Parathyroid adenoma (tissue), 2 donors: ENCODE data around the gene GPALPP1.
"Not testable (repeated sequence)": the region's sequence is repeated elsewhere in the genome, so short reads cannot be mapped to it uniquely, and the experiment has no call there.

Experiments used
- H2AFZ ChIP-seq: fragments of 300-600 bp; sonication (generic); one replicate; pipeline ENCODE4 v1.7.0; 2017; ENCODE audit warnings: antibody characterized with exemption, mild to moderate bottlenecking
- H3K27ac ChIP-seq: fragments of 300-600 bp; sonication (generic); one replicate; pipeline ENCODE4 v1.7.0; 2017
- H3K27me3 ChIP-seq: fragments of 300-600 bp; sonication (generic); one replicate; pipeline ENCODE4 v1.7.0; 2017; ENCODE audit warnings: low read length; ENCODE audit not compliant: control insufficient read depth, insufficient read depth
- H3K36me3 ChIP-seq: fragments of 300-600 bp; sonication (generic); one replicate; pipeline ENCODE4 v1.7.0; 2017; ENCODE audit warnings: low read length; ENCODE audit not compliant: control insufficient read depth, insufficient read depth
- H3K4me1 ChIP-seq: fragments of 300-600 bp; sonication (generic); one replicate; pipeline ENCODE4 v1.7.0; 2017; ENCODE audit warnings: control low read depth
- H3K4me2 ChIP-seq: fragments of 300-600 bp; sonication (generic); one replicate; pipeline ENCODE4 v1.7.0; 2017; ENCODE audit warnings: low read length
- H3K4me3 ChIP-seq: fragments of 300-600 bp; sonication (generic); one replicate; pipeline ENCODE4 v1.7.0; 2017; ENCODE audit warnings: low read depth, low read length
- H3K79me2 ChIP-seq: fragments of 300-600 bp; sonication (generic); one replicate; pipeline ENCODE4 v1.7.0; 2017; ENCODE audit warnings: control low read depth
- H3K9ac ChIP-seq: fragments of 300-600 bp; sonication (generic); one replicate; pipeline ENCODE4 v1.7.0; 2017; ENCODE audit warnings: mild to moderate bottlenecking
- H3K9me3 ChIP-seq: fragments of 300-600 bp; sonication (generic); one replicate; pipeline ENCODE4 v1.7.0; 2017; ENCODE audit warnings: low read length; ENCODE audit not compliant: control insufficient read depth
- TF ChIP-seq, protein P1 (sequence below): fragments of 300-600 bp; sonication (generic); IDR thresholded peaks from one replicate; pipeline ENCODE4 v1.7.0; 2017; ENCODE audit warnings: antibody characterized with exemption, mild to moderate bottlenecking
- donor health status: primary hyperparathyroidism.

Gene GPALPP1

DNA sequence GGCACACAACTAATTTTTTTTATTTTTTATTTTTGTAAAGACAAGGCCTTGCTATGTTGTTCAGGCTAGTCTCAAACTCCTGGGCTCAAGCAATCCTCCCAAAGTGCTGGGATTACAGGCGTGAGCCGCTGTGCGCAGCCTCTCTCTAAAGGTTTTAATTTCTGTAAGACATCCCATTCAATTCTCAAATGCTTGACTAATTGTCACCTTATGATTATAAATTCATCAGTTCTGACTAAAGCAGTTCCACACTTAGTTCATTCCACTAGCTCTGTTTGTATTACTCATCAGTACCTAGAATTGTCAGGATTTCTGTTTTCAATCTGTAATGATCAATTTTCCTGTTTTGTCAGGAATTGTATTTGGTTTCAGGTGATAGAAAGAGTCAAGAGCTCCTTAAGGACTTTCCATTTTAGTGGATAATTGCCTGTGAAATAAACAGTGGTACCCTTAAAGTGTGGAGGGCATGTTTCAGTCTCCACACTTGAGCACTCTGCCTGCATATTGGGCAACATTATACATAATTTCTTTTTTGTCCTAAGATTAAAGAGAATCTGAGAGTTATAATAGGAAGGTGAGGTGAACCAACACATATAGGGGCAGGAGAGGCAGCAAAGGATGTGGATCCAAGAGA is 27.6 kb downstream of the GPALPP1 start:
- no peaks in the 10 kb centered on the region for H3K79me2 ChIP-seq
- H2AFZ ChIP-seq = no peak overlapping the region
- no peaks in the 10 kb centered on the region for H3K4me1 ChIP-seq
- TF ChIP-seq, protein P1, sequence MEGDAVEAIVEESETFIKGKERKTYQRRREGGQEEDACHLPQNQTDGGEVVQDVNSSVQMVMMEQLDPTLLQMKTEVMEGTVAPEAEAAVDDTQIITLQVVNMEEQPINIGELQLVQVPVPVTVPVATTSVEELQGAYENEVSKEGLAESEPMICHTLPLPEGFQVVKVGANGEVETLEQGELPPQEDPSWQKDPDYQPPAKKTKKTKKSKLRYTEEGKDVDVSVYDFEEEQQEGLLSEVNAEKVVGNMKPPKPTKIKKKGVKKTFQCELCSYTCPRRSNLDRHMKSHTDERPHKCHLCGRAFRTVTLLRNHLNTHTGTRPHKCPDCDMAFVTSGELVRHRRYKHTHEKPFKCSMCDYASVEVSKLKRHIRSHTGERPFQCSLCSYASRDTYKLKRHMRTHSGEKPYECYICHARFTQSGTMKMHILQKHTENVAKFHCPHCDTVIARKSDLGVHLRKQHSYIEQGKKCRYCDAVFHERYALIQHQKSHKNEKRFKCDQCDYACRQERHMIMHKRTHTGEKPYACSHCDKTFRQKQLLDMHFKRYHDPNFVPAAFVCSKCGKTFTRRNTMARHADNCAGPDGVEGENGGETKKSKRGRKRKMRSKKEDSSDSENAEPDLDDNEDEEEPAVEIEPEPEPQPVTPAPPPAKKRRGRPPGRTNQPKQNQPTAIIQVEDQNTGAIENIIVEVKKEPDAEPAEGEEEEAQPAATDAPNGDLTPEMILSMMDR = no peak
- H3K36me3 ChIP-seq = no peaks in the 10 kb centered on the region
- H3K4me2 ChIP-seq = no peak overlapping the region
- H3K9me3 ChIP-seq = no peaks in the 10 kb centered on the region
- H3K9ac ChIP-seq = no peak overlapping the region
- H3K27ac ChIP-seq = no peak overlapping the region
- no peak overlapping the region for H3K4me3 ChIP-seq
- H3K27me3 ChIP-seq = no peaks in the 10 kb centered on the region

GRCh38 chr13:45019981-45020380 is 30.6 kb downstream of the GPALPP1 start:
- not testable (repeated sequence) for H3K27ac ChIP-seq, H3K9ac ChIP-seq, H3K79me2 ChIP-seq, H3K4me2 ChIP-seq, H3K36me3 ChIP-seq, H3K27me3 ChIP-seq, H3K4me3 ChIP-seq, H3K9me3 ChIP-seq, H2AFZ ChIP-seq, H3K4me1 ChIP-seq

DNA sequence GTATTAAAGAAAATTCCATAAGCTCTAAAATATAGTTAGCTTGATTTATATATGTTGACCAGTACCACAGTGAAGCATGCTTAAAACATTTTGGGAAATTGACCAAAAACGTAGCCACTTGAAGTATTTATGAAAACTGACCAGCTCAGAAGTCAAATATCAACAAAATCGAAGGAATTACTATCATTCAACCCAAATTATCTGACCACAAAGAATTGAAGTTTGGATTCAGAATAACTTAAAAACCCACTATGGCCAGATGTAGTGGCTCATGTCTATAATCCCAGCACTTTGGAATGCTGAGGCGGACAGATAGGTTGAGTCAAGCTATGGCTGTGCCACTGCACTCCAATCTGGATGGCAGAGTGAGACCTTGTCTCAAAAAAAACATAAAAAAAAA is 31.9 kb downstream of the GPALPP1 start:
- H3K36me3 ChIP-seq = no peaks in the 10 kb centered on the region
- H3K27ac ChIP-seq = no peak overlapping the region
- H3K4me2 ChIP-seq = no peak overlapping the region
- H3K4me3 ChIP-seq = no peak overlapping the region
- H3K9ac ChIP-seq = no peak overlapping the region
- H2AFZ ChIP-seq = no peak overlapping the region
- H3K27me3 ChIP-seq = no peaks in the 10 kb centered on the region
- H3K4me1 ChIP-seq = no peaks in the 10 kb centered on the region
- H3K79me2 ChIP-seq = no peaks in the 10 kb centered on the region
- H3K9me3 ChIP-seq = no peaks in the 10 kb centered on the region
- TF ChIP-seq, protein P1 = no peak

- H3K36me3 ChIP-seq = no peaks in the 10 kb centered on the region
- TF ChIP-seq, protein P1 = no peak
These were observed 35.5 kb downstream of the GPALPP1 start for GRCh38 chr13:45024847-45025246.

GRCh38 chr13:45034342-45034741 is 45.0 kb downstream of the GPALPP1 start:
- TF ChIP-seq, protein P1 = no peak

More at GRCh38 chr13:45024847-45025246, 35.5 kb downstream of the GPALPP1 start:
- H3K4me3 ChIP-seq = no peak overlapping the region
- no peak overlapping the region for H2AFZ ChIP-seq
- no peak overlapping the region for H3K4me2 ChIP-seq
- H3K9me3 ChIP-seq = no peaks in the 10 kb centered on the region
- no peaks in the 10 kb centered on the region for H3K27me3 ChIP-seq
- no peak overlapping the region for H3K9ac ChIP-seq
- H3K79me2 ChIP-seq = no peaks in the 10 kb centered on the region
- H3K27ac ChIP-seq = no peak overlapping the region
- H3K4me1 ChIP-seq = no peaks in the 10 kb centered on the region

More at GRCh38 chr13:45034342-45034741, 45.0 kb downstream of the GPALPP1 start:
- H3K9me3 ChIP-seq = no peaks in the 10 kb centered on the region
- no peak overlapping the region for H2AFZ ChIP-seq
- no peak overlapping the region for H3K9ac ChIP-seq
- H3K4me1 ChIP-seq = no peaks in the 10 kb centered on the region
- no peaks in the 10 kb centered on the region for H3K27me3 ChIP-seq
- no peak overlapping the region for H3K4me2 ChIP-seq
- H3K4me3 ChIP-seq = no peak overlapping the region
- no peaks in the 10 kb centered on the region for H3K79me2 ChIP-seq
- H3K27ac ChIP-seq = no peak overlapping the region
- no peaks in the 10 kb centered on the region for H3K36me3 ChIP-seq
